ENCODE measurements around the gene SEZ6L.

The SEZ6L gene

GRCh38 chr22:26182723-26183122 lies 13.5 kb downstream of the SEZ6L start:
- DNase-seq = no peak

- no peak for DNase-seq
Observed at GRCh38 chr22:26185190-26185589, 15.9 kb downstream of the SEZ6L start.

GRCh38 chr22:26188341-26188740 lies 19.1 kb downstream of the SEZ6L start:
- no peak for DNase-seq

- no peak for DNase-seq
Observed at GRCh38 chr22:26194313-26194712, 25.1 kb downstream of the SEZ6L start.

GRCh38 chr22:26194877-26195276 lies 25.6 kb downstream of the SEZ6L start:
- no peak for DNase-seq

GRCh38 chr22:26196657-26197056 lies 27.4 kb downstream of the SEZ6L start:
- DNase-seq = no peak

- DNase-seq = no peak
Observed at GRCh38 chr22:26197425-26197824, 28.2 kb downstream of the SEZ6L start.

- DNase-seq = no peak
Observed at GRCh38 chr22:26199665-26200064, 30.4 kb downstream of the SEZ6L start.

- no peak for DNase-seq
Observed at GRCh38 chr22:26202280-26202924, 33.1 kb downstream of the SEZ6L start.

GRCh38 chr22:26205494-26205893 lies 36.2 kb downstream of the SEZ6L start:
- DNase-seq = no peak

GRCh38 chr22:26210334-26210733 lies 41.1 kb downstream of the SEZ6L start:
- DNase-seq = no peak

GRCh38 chr22:26213826-26214225 lies 44.6 kb downstream of the SEZ6L start:
- no peak for DNase-seq

GRCh38 chr22:26214466-26214865 lies 45.2 kb downstream of the SEZ6L start:
- no peak for DNase-seq

GRCh38 chr22:26215736-26216135 lies 46.5 kb downstream of the SEZ6L start:
- DNase-seq = no peak

- DNase-seq = no peak
Observed at GRCh38 chr22:26225207-26225606, 55.9 kb downstream of the SEZ6L start.

- no peak for DNase-seq
Observed at GRCh38 chr22:26226538-26227297, 57.5 kb downstream of the SEZ6L start.

GRCh38 chr22:26229910-26230309 lies 60.6 kb downstream of the SEZ6L start:
- DNase-seq = peak; percentile 49

GRCh38 chr22:26234296-26234695 lies 65.0 kb downstream of the SEZ6L start:
- no peak for DNase-seq

GRCh38 chr22:26235792-26236487 lies 66.7 kb downstream of the SEZ6L start:
- no peak for DNase-seq

GRCh38 chr22:26236991-26237390 lies 67.7 kb downstream of the SEZ6L start:
- no peak for DNase-seq

GRCh38 chr22:26238596-26238995 lies 69.3 kb downstream of the SEZ6L start:
- DNase-seq = no peak

- no peak for DNase-seq
Observed at GRCh38 chr22:26239581-26239980, 70.3 kb downstream of the SEZ6L start.

GRCh38 chr22:26241361-26241760 lies 72.1 kb downstream of the SEZ6L start:
- no peak for DNase-seq

- DNase-seq = no peak
Observed at GRCh38 chr22:26245001-26245400, 75.7 kb downstream of the SEZ6L start.

Measured in NCI-H1105 treated with DMSO at 0.1 percent for 48 hours (cell line).